HG03066 (cell line): Measurements from ENCODE around the gene SMAD9.
"Not testable (repeated sequence)": the region's sequence is repeated elsewhere in the genome, so short reads cannot be mapped to it uniquely, and the experiment has no call there.

Experiments
- ATAC-seq: cut with Tn5 transposase; IDR thresholded peaks from one replicate; pipeline ENCODE4 v1.9.1; 2021; ENCODE audit warnings: low read depth; ENCODE audit not compliant: unreplicated experiment

Gene SMAD9

DNA sequence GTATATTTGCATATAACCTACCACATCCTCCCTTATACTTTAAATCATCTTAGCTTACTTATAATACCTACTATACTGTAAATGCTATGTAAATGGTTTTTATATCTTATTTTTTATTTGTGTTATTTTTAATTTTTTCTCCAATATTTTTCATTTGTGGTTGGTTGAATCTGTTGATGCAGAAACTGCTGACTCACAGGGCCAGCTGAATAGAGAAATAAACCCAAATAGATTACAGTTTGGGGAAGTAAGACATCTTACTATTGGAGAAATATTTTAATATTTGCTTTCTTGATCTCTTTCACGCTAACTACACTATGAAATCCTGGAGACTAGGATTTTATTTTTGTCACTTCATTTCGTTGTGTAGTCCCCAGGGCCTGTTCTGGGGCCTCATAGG, 7.1 kb downstream of the SMAD9 start:
- no peak for ATAC-seq

DNA sequence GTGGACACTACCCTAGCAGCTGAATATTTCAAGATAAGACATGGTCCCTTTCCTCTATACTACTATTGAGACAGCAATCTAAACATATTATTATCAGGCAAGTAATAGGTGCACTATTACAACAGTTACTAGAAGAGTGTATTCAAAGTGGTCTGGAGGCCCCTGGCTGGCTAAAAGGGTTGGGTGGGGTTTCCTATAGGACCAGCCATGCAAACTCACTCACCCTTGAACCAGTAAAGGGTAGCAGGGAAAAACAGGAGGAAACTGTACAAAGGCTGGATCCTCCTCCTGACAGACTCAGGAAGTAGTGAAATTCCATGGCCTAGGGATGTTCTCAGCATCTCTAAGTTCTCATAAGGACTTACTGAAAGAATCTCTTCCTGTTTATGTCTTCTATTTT, 7.7 kb downstream of the SMAD9 start:
- ATAC-seq = no peak

DNA sequence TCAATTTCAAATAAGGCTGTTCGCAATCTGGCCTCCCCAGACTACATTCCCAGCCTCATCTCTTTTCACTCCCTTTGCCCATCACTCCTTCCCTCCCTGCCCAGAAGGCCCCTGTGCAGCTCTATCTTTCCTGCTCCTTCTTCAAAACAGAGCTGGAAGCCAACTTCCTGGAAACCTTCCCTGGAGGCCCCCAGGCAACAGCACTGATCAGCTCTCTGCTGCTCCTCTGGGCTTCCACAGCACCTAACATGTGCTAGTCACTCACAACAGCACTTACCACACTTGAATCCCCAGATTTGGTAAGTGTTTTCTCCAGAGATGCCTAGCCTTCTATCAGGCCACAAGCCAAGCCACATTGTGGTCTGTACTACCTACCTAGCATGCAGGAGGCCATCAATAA, 9.5 kb downstream of the SMAD9 start:
- ATAC-seq = no peak

DNA sequence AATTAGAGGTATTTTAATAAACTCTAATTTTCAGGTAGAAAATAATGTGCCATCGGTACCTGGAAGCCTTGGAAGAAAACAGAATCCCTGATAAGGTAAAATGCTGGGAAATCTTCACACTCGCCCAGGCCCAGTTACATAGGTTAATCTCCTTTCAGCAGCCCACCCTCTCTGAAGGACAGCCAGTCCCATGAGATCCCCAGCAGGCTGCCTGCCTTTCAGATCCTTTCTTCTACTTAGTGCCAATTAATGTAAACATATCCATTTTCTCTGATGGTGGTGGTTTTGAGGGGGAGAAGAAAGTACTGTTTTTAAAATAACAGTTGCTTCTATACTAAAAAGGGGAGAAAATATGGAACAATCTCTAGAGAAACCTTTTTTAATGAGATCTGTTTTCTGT, 12.2 kb downstream of the SMAD9 start:
- ATAC-seq = no peak

DNA sequence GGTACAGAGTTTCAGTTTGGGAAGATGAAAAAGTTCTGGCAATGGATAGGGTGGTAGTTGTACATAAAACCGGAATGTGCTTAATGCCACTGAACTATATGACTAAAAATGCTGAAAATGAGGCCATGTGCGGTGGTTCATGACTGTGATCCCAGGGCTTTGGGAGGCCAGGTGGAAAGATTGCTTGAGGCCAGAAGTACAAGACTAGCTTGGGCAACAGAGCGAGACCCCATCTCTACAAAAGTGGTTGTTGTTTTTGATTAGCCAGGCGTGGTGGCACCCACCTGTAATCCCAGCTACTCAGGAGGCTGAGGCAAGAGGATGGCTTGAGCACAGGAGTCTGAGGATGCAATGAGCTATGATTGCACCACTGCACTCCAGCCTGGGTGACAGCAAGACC, 12.8 kb downstream of the SMAD9 start:
- ATAC-seq = no peak

DNA sequence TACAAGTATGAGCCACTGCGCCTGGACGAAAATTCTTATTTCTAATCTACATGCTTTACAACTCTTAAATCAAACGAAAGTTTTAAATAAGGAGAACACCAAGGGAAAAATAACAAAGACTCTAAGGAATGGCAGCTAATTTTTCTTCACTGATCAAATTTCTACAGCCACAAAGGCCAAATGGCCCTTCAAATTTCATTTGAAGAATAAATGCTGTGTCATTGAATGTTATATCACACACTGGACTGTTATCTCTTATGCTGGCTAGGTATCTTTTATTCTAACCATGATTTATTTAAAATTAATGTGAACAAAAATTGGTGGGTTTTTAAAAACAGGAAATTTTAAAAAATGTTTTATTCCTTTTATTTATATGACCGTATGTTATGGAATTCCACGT, 14.1 kb downstream of the SMAD9 start:
- no peak for ATAC-seq

DNA sequence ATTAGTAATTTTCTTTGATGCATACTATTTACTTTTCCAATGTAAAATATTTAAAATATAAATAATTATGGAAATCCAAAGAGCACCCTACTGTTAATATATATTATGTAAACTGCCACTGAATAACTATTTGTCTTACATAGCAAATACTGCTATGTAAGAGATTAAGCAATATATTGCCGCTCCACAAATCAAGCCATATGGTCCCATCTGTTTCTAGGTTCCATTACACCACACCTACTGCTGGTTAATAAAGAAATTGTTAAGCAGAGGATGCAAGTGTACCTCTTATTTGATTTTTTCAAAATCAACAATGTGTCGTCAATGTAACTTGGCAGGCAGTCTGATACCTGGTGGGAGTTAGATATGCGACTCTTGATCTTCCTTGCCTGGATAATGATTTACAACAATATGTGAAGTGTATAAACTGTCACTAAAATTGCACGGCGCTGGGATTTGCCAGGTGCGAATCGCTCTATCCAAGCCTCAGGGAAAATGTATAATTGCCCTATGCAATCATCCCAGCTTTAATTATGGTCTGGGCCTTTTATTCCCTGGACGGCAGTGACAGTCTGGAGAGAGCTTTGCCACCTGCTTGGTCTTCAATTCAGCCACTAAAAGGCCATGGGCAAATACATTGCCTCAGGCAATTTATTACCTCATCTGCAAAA, 16.0 kb downstream of the SMAD9 start:
- no peak for ATAC-seq

DNA sequence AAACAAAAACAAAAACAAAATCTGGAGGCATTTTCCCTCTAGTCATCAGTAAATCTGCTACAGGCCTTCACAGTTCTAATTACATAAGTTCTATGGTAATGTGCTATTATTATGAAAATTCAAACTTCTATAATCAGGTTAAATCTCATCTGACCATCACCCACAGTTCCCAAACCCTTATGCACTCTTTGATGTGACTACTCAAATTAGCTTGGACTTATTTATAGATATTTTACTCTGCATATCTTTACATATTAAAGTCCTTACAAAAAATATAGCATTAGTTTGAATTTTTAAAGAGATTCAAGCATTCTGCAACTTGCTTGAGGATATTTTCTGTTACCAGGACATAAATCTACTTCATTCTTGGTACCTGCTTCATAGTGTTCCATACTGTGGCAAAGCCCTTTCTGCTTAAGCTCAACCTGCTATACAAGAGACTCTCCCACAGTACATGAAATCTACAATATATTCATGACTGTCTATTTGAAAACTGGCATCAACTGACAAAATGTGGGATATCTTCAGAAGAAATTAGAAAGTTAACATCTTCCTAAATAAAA, 22.9 kb downstream of the SMAD9 start:
- ATAC-seq = no peak

DNA sequence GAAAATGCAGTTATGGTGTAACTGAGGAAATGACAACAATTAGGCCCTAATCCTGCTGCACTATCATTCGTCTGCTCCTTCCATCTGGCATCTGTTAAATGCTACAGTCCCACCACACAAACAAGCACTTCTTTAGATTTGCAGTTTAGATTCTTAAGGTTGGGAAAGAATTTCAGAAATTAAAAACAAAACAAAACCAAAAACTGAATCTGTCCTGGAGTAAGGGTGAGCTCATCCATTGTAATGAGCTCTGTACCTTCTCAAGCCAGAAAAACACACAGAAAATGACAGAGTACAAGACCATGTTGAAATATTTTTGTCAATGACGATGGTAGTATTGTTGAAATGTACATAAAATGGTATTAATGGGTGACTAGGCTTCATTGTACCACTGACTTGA, 28.3 kb downstream of the SMAD9 start:
- no peak for ATAC-seq

DNA sequence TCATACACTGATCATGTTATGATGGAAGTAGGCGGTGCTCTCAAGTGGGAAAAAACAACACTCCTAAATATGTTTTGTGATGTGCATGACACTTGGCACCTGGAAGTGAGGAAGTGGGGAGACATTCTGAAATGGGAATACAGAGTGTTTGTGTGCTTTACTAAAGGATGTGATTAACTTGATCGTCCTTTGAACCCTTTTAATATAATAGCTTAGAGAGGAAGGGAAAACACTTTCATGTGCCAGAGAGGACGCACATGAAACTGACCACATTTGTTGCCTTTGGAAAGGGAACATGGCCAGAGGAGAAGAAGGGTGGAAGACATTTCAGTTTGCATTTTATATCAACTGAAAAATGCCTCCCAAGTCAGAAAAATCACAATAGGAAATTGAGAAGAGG, 31.4 kb downstream of the SMAD9 start:
- ATAC-seq = no peak

DNA sequence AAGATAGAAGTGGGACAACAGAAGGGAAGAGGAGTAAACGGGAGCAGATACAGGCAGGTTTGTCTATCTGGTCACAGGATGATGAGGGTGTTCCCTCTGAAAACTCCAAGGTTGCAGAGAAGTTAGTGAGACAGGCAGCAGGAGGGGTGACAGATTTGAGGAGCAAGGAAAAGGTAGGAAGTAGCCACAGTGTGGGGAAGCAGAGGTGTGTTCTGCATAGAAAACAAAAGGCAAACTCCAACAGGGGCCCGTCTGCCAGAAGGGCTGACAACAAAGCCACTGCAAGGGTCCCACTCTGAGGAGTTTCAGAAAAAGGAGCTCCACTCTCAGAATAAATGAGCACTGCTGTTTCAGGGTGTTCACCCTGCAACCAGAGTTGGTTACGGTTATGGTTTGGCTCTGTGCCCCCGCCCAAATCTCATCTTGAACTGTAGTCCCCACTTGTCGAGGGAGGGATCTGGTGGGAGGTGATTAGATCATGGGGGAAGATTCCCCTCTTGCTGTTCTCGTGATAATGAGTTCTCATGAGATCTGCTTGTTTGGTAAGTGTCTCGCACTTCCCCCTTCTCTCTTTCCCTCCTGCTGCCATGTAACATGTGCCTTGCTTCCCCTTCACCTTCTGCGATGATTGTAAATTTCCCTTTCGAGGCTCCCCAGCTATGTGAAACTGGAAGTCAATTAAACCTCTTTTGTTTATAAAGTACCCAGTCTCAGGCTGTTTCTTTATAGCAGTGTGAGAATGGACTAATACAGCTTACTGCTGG, 32.1 kb downstream of the SMAD9 start:
- ATAC-seq = no peak

DNA sequence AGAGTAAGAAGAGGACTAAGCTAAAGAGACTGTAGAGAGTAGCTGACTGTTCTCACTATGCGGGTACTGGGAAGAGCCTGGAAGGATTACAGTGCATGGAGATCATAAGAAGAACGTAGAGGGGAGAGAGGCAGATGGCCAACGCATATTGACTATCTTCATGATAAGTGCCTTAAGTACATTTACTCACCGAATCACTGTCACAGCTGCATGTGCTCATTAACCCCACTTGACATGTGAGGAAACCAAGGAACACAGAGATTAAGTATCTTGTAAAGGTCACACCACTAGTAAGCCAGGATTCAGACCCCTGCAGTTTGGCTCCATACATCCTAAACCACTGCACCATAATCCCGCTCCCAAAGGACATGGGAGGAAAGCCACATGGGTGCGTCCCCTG, 34.1 kb downstream of the SMAD9 start:
- ATAC-seq = no peak

DNA sequence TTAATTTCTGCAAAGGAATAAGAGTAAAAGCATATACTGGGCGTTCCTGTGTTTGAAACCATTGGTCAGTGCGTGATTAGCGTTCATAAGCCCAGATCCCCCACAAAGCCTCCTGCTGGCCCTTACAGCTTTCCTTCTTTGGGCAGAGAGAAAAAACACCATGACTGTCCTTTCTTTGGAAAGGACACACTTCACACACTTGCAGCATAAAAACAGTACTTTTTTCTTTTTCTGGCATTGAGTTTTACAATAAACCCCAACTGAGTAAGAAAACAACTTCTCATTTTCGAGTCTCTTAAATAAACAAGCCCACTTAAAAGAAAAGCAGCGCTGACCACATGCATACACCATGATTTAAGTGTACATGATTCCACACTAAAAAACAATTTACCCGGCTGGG, 35.8 kb downstream of the SMAD9 start:
- no peak for ATAC-seq

DNA sequence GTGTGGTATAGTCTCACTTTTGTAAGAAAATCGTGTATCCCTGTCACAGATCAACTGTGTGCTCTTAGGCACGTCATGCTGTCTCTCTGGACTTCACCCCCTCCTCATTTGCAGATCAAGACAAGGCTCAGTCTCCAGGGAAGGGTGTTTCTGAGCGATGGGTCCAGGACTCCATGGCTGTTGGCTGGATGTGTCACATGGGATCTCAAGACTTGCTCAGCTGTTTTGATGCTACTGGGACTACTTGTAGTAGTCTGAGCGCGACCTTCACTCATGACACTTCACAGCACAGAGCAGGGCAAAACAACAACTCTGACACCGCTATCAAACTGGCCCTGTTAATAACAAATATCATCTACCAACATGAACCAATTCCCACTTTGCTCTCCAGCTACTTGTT, 36.2 kb downstream of the SMAD9 start:
- ATAC-seq = no peak

DNA sequence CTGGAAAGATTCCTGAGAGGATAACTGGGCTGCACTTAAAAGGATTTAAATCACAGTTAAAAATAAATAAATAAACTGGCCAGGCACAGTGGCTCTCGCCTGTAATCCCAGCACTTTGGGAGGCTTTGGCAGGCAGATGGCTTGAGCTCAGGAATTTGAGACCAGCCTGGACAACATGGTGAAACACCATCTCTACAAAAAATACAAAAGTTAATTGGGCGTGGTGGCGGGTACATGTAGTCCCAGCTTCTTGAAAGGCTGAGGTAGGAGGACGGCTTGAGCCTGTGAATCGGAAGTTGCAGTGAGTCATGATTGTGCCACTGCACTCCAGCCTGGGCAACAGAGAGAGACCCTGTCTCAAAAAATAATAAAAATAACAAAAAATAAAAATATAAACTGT, 36.6 kb downstream of the SMAD9 start:
- ATAC-seq = not testable (repeated sequence)

DNA sequence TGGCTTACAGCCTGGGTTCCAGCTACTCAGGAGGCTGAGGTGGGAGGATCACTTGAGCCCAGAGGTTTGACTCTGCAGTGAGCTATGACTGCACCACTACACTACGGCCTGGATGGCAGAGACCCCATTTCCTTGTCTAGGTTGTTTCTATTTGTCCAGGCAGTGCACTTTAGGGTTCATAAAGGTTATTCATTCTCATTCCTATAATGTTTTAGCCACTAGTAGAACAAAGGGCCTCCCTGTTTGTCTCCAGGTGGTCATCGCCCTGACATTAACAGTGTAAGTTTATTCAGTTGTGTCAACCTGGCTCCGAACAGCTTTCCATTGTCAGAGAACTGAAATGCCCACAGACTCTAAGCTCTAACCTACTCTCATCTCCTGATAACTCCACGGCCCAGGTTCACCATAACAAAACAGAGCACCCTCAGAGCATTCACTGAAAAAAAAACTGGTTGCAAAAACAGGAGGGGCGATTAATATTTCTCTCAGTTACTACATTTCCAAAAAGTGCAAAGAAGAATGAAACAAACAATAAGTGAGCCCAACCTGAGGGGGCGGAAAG, 37.1 kb downstream of the SMAD9 start:
- no peak for ATAC-seq

DNA sequence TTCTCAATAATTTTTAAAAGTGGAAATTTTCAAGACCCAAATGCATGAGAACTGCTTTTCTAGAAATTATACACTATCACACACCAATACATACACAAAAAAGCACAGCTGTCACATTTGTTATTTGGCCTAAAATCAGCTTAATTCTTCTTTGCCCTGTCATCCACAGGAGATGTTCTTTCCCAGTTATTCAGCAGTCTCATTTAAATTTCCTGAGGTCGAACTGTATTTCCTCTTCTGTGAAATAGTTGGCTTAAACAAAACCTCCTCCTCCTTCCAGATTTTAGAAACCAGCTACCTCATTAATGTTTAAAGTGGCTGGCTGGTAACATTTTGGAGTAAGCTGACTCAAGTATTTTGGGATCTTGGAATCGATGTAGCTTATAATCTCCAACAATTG, 39.1 kb downstream of the SMAD9 start:
- ATAC-seq = no peak

DNA sequence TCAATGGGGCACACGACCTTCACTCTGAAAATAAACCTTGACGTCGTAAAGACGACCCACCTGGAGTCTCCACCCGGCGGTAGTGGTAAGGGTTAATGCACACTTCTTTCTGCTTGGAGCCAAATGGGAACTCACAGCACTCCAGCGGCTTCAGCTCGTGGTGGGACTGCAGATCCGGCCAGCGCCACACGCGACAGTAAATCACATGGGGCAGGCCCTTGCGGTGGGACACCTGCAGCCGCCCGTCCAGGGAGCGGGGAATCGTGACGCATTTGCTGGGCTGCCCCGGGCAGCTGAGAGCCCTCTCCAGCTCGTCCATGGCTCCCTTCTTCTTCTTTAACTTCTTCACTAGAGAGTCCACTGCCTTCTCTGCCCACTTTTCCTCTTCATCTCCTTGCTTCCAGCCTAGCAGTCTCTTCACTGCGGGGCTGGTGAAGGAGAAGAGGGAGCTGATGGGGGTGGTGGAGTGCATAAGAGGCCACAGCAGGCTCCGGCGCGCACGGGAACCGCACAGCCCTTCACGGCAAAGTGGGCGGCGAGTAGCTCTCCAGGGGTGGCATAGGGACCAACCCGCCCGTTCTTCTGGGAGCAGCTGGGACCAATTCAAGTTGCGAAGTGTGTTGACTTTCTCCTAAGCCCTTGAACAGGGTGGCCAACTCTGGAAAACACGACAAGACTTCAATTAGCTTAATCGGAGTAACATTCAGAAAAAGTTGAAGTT, 40.7 kb downstream of the SMAD9 start:
- no peak for ATAC-seq

DNA sequence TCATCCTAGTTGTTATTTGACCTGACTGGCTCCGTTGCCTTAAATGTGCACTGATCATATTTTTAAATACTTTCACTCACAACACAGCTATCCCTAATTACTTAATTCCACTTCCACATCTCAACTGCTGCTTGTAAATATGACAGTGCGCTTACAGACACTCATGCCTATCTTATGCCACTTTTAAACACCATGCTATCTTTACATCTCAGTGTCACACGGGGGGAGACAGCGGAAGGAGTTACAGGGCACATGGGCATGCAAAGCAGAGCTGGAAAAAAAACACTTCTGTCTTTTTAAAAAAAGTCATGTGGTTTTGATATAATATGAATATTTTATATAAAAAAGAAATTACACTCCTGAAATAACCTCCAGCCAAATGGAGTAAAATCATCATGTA, 44.1 kb downstream of the SMAD9 start:
- no peak for ATAC-seq

DNA sequence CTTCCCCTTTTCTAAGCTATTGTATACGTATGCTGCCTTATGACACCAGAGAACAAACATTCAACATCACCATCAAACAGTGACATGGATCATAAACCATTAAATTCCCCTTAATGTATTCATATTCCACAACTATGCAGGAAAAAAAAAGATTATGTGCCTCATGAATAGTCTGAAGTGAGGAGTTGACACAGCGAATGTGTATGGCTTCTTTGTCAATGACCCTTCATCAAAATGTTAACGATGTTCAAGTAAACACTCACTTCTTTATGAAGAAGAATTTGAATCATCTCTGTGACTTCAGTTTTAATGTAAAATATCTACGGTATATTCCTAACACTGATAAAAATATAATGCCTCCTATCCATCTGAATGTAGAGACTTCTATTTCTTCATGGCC, 44.6 kb downstream of the SMAD9 start:
- ATAC-seq = no peak

DNA sequence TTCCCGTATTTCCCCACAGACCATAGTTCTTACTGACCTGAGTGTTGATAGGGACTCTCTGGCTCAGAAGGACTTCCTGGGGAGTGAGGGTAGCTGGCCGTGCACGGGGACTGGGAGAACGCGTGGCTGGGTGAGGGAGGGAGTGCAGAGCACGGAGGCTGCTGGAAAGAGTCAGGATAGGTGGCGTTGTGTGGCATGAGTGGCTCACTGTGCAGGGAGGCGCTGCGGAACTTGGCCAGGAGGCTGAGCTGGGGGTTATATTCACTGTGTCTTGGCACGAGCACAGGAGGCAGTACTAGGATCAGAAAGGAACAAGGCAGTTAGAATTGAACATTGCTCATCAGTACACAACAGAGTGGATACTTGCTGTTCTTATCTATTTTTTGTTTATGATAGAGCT, 47.4 kb downstream of the SMAD9 start:
- no peak for ATAC-seq
